Endothelial cell of coronary artery (primary cell): ENCODE data around the gene SHC2. TPM values are rescaled to one million over a fixed set of nuclear protein-coding genes. Genes with fewer than 3 reads are reported as not detected.

Source experiments
- total RNA-seq: library from RNA; depleted of rRNA; stranded (reverse); fragments of >200 nt; gene quantifications from 2 replicates; pipeline ENCODE4 v1.2.3, GENCODE V29; 2014

SHC2 gene, protein sequence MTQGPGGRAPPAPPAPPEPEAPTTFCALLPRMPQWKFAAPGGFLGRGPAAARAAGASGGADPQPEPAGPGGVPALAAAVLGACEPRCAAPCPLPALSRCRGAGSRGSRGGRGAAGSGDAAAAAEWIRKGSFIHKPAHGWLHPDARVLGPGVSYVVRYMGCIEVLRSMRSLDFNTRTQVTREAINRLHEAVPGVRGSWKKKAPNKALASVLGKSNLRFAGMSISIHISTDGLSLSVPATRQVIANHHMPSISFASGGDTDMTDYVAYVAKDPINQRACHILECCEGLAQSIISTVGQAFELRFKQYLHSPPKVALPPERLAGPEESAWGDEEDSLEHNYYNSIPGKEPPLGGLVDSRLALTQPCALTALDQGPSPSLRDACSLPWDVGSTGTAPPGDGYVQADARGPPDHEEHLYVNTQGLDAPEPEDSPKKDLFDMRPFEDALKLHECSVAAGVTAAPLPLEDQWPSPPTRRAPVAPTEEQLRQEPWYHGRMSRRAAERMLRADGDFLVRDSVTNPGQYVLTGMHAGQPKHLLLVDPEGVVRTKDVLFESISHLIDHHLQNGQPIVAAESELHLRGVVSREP
- 2.6 and 4.5 TPM in 2 replicates for total RNA-seq

DNA sequence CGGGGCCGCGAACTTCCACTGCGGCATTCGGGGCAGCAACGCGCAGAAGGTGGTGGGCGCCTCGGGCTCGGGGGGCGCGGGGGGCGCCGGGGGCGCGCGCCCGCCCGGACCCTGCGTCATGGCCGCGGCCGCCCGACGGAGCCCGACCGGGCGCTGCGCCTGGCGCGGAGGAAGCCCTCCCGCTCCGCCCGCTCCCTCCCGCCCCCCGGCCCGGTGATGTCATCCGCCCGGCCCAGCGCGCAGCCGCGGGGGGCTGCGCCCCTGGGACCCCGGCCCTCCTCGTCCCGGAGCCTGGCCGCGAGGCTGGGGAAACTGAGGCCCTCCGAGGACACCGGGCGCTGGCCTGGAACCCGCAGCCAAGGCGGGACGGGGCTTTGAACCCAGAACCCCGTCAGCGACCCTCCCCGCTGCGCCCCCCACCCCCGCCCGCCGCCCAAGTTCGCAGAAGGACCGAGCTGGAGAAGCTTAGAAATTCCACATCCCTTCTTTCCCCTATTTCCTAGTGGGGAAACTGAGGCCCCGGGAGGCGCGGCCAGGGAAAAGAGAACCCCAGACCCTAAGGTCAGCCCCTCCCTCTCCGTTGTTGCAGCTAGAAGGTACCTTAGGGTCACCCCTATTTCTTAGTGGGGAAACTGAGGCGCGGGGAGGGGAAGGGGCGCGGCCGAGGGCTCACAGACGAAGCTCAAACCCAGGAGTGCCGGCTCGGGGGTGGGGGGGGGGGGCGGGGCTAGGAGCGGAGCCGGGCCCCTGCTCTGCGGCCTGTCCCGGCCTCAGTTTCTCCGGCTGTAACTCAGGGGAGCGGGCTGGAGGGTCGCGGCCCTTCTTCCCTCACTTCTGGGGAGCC, at the start of gene SHC2:
TSS of gene SHC2 (minus strand) at position 157 of the 844 bp plus-strand sequence. CDS start at position 120, 37 bp downstream.

DNA sequence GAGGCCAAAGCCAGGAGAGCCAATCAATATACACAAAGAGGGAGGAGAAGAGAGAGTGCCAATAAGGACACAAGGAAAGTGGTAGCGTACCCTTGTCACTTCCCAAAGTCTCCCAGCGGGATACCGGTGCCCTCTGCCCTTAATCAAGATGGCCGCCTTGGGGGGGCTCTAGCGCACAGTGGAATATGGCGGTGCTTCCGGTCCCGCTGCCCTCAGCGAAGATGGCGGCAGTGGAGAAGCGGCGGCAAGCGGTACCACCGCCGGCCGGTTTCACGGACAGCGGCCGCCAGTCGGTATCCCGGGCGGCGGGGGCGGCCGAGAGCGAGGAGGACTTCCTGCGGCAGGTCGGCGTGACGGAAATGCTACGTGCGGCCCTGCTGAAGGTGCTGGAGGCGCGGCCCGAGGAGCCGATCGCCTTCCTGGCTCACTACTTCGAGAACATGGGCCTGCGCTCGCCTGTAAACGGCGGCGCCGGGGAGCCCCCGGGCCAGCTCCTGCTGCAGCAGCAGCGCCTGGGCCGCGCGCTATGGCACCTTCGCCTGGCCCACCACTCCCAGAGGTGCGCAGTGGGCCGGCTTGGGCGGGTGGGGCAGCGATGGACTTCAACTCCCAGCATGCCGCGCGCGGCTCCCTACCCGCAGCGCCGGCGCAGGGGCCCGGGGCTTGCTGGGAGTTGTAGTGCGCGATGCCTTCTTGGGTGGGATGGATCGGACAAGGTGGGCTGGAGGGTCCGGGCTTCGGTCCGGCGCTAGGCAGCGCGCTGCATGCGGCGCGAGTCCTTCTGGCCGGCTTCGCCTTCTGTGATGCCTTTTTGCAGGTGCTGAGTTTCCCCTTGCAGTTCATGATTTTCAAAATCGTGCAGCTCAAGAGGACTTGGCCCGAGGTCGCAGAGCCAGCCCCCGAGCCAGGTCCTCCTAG, 46.7 kb upstream of the SHC2 start, which contains the start of gene TPGS1:
TSS of gene TPGS1 (plus strand) at position 212 of the 918 bp plus-strand sequence. CDS start at position 222, 10 bp downstream.

GRCh38 chr19:496112-496665, 35.4 kb upstream of the SHC2 start, which contains the start of gene MADCAM1:
Gene MADCAM1 (plus strand): TSS chr19:496486. CDS start chr19:496500, 14 bp downstream.

GRCh38 chr19:408902-409515, 51.8 kb downstream of the SHC2 start, which contains the start of gene C2CD4C:
Gene C2CD4C (minus strand): TSS chr19:409147. CDS start chr19:408361, 786 bp downstream.

Other genes starting within 250 kb of the SHC2 start
- gene PLPP2, start 169.6 kb downstream of the SHC2 start, total RNA-seq, result 6.1 and 20.0 TPM in 2 replicates
- 13.2 and 17.6 TPM in 2 replicates for gene MIER2, start 116.2 kb downstream of the SHC2 start, total RNA-seq
- gene C2CD4C, start 51.9 kb downstream of the SHC2 start, total RNA-seq, result 0.18 and 0.38 TPM in 2 replicates
- gene MADCAM1, start 35.5 kb upstream of the SHC2 start, total RNA-seq, result under 0.01 TPM in 1 of 2 replicates, not detected in the other
- 26.5 and 27.4 TPM in 2 replicates for gene TPGS1, start 46.5 kb upstream of the SHC2 start, total RNA-seq
- 107 and 112 TPM in 2 replicates for gene CDC34, start 70.7 kb upstream of the SHC2 start, total RNA-seq
- gene GZMM, start 83.0 kb upstream of the SHC2 start, total RNA-seq, result not detected in 2 replicates
- gene BSG, start 111.6 kb upstream of the SHC2 start, total RNA-seq, result 281 and 352 TPM in 2 replicates
- 0.63 and 2.9 TPM in 2 replicates for gene HCN2, start 128.8 kb upstream of the SHC2 start, total RNA-seq
- gene POLRMT, start 172.5 kb upstream of the SHC2 start, total RNA-seq, result 26.4 and 40.2 TPM in 2 replicates
- 0.09 TPM in 1 of 2 replicates, not detected in the other for gene FGF22, start 178.8 kb upstream of the SHC2 start, total RNA-seq
- 23.8 and 28.8 TPM in 2 replicates for gene RNF126, start 202.2 kb upstream of the SHC2 start, total RNA-seq
- gene FSTL3, start 215.4 kb upstream of the SHC2 start, total RNA-seq, result 19.2 and 77.1 TPM in 2 replicates
- gene PRSS57, start 234.4 kb upstream of the SHC2 start, total RNA-seq, result not detected in 2 replicates
- 2.8 and 6.8 TPM in 2 replicates for gene PALM, start 247.9 kb upstream of the SHC2 start, total RNA-seq